Uterus (tissue), 2 donors: Measurements from ENCODE around the gene BACH2.

ENCODE experiments used
- POLR2A ChIP-seq, 2 donors: fragments of 450-650 bp; IDR thresholded peaks; one replicate each; pipeline ENCODE4 v1.6.1; 2016; ENCODE audit warnings: antibody characterized with exemption in 2 of 2, mild to moderate bottlenecking in 1 of 2, moderate library complexity in 1 of 2
- TF ChIP-seq, protein P1 (sequence below), 4 experiments: fragments of 200-600 bp in 2 of 4; fragments of 450-650 bp in 2 of 4; sonication (generic) in 2 of 4; IDR thresholded peaks; one replicate each; pipeline ENCODE4 v1.5.1; 2016 to 2019; ENCODE audit warnings: antibody characterized with exemption in 4 of 4, mild to moderate bottlenecking in 2 of 4, moderate library complexity in 1 of 4

DNA sequence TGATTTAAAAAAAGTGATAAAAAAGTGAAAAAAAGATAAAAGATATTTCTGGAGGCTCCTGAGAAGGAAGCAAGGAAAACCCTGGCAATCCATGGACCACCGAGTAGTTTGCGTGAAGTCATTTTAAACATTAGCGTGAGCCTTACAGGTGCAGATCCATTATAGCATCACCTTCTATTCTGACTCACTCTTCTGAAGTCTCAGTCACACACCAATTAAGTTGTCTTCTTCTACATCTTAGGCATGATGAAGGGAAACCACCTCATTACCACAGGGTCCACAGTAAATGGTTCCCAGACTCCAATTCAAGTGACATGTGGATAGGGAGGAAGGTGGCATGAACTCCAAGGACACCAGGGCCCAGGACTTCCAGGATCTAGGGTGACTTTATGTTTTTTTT lies 303.2 kb downstream of the BACH2 start:
- TF ChIP-seq, protein P1, sequence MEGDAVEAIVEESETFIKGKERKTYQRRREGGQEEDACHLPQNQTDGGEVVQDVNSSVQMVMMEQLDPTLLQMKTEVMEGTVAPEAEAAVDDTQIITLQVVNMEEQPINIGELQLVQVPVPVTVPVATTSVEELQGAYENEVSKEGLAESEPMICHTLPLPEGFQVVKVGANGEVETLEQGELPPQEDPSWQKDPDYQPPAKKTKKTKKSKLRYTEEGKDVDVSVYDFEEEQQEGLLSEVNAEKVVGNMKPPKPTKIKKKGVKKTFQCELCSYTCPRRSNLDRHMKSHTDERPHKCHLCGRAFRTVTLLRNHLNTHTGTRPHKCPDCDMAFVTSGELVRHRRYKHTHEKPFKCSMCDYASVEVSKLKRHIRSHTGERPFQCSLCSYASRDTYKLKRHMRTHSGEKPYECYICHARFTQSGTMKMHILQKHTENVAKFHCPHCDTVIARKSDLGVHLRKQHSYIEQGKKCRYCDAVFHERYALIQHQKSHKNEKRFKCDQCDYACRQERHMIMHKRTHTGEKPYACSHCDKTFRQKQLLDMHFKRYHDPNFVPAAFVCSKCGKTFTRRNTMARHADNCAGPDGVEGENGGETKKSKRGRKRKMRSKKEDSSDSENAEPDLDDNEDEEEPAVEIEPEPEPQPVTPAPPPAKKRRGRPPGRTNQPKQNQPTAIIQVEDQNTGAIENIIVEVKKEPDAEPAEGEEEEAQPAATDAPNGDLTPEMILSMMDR (IDR thresholded peaks at IDR 0.05) = no peak
- no peak for TF ChIP-seq POLR2A (IDR thresholded peaks at IDR 0.05)
